ENCODE data around the gene HNRNPF.

The HNRNPF gene

DNA sequence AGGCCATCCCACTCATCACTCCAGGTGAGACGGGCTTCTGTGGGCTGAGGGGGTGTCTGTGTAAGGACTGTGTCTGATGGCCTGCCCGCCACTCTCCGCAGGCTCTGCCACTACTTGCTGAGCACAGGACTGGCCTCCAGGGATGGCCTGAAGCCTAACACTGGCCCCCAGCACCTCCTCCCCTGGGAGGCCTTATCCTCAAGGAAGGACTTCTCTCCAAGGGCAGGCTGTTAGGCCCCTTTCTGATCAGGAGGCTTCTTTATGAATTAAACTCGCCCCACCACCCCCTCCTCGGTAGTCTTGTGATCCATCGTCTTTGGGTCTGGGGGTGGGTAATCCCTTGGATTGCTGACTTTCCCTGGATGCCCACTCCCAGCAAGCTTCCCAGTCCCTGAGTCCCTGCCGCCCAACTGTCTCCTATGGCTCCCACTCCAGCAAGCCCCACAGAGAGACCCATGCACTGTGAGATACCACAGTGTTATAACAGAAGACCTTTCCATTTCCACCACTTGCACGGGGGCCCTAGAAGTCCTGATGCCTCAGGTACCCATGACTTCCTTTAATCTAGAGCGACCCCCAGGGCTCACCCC is 32.8 kb downstream of the HNRNPF start:
- DNase-seq (ENCODE audit: low read depth): no peak

DNA sequence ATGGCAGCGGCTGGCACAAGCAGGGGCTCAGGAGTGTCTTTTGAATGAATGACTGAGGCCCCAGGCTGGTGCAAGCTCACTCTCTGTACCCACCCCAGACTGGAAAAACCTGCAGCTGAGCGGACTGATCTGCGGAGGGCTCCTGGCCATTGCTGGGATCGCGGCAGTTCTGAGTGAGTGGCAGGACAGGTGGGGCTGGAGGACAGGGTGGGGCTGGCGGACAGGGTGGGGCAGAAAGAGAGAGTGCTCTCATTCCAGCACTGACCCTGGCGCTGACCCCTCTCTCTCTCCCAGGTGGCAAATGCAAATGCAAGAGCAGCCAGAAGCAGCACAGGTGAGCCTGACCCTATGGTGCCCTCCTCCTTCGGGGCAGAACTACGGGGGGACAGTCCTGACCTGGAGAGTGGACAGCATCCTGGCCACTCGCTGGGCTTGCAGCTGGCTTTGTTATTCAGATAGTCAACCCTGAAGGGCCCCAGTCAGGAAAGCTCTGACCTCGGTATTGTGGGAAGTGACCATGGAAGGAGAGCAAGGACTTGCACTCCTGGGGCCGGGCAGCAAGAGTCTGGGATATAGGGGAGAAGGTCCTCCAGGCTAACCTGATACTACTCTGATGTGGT is 33.5 kb downstream of the HNRNPF start:
- no peak for DNase-seq (ENCODE audit: low read depth)

DNA sequence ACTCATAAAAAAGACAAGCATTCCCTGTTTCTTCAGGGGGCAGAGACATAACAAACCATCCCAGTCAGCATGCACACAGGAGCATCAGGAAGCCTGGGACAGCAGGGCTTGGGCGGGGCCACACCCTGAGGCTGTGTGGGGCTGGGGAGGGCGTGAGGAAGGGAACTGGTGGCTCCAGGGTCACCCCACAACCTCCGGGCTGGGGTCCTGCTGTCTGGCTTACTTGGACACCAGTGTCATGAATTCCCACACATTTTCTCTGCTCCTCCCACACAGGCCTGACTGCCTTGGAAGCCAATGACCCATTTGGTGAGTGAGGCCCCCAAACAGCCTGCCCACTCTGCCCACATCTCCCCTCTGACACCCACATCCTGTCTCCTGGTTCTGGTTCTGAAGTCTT is 34.8 kb downstream of the HNRNPF start:
- DNase-seq (ENCODE audit: low read depth): no peak

- DNase-seq (ENCODE audit: low read depth): no peak
Observed at GRCh38 chr10:43373461-43373860, 35.5 kb downstream of the HNRNPF start.

DNA sequence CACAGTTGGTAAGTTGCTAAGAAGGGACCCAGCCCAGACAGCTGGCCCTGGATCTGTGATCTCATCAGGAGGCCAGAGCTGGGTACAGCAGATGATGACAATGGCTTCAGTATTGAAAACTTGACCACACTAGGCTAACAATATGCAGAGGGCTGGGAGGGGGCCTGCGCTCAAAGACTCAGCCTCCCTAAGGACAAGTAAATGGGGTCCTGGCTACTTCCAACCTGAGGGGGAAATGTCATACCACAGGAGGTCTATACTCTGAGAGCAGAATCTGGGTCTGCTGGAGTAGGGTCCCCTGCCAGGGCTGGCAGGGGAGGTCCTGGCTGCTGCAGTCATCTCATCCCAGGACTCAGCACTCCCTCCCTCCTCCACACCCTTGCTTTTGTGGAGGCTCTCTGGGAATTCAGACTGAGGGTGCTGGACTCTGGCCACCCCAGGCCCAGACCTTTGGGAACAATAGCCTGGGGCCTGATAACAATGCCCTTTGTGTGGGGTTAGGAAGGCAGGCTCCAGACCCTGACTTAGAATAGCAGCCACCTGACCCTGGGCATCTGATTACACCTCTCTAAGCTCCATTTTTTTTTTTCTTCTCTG is 36.1 kb downstream of the HNRNPF start:
- no peak for DNase-seq (ENCODE audit: low read depth)

DNA sequence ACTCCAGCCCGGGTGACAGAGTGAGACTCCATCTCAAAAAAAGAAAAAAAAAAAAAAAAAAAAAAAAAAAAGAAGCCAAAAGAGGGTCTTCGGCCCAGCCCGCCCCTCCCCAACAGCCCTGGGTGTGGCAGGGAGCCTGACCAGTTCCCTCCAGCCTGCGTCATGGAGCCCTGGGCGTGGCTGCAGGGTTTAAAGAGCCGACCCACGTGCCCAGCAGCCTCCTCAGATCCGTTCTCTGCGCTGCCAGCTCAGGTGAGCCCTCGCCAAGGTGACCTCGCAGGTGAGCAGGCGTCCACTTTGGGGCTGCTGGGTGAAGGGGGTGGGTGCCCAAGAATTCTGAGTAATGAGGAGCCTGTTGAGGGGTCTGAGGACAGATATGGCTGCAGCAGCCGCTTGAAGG is 37.6 kb downstream of the HNRNPF start, which contains the start of gene FXYD4:
Gene FXYD4 (plus strand): TSS at position 219 of the 400 bp plus-strand sequence. CDS start 2,111 bp downstream, outside the sequence.
- DNase-seq (ENCODE audit: low read depth): no peak

GRCh38 chr10:43370671-43371215 is 38.2 kb downstream of the HNRNPF start:
- DNase-seq (ENCODE audit: low read depth): no peak

DNA sequence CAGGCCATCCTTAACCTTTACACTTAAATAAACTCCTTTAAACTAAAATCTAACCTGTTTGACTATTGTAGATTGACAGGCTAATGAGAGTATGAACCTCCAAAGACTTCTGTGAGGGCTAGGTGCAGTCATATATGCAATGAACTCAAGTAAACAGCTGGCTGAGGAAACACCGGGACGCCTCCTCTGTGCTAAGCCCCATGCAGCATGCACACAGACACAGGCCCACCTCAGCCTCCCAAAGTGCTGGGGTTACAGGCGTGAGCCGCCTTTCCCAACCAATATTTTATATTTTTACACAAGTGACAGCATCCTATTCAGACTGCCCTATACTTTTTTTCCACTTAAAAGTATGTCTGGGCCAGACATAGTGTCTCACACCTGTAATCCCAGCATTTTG is 39.1 kb downstream of the HNRNPF start:
- no peak for DNase-seq (ENCODE audit: low read depth)

DNA sequence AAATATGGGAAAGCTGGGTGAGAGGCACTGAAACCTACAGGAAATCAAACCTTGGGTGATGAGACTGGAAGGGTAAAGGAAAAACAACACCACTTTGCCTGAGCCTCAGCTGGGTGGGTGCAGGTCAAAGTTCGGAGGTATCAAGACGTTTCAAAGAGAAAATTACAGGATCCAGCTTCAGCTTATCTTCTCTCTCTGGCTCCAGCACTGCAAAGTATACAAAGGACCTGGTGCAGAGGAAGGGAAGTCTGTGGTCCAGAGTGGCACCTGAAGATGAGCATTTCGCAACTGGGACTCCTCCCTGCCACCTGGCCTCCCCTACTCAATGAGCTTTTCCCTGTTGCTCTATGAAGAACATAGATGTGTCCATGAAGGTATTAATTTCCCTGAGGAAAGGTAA is 44.0 kb downstream of the HNRNPF start:
- no peak for DNase-seq (ENCODE audit: low read depth)

DNA sequence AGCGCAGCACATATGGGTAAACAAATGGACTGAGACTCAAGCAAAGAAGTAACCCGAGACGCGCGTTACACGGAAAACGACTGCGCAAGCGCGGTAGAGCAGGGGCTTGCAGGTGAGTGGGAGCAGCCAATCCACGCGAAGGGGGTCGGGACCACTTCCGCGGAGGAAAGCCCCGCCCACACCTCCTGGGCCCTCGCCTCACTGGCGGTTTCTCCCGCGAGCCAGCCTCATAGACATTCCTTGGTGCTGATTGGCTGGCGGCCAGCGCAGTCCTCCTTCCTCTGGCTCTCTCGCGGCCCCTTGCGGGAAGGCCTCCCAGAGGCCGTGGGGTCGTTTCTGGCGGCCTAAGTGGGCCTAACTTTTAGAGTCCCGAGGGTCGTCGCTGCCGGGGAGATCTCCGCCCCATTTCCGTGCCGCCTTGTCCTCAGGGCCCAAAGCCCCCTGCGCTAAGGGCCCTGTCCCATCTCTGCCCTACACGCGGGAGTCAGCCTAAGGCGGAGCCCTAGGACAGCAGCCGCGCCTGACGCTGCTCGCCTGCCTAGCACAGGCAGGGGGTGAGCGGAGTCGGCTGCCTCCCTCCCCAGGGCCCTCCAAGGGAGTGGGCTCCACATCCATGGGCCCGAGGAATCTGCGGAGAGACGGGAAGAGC is 46.7 kb downstream of the HNRNPF start:
- peak; percentile 79 for DNase-seq (ENCODE audit: low read depth)

DNA sequence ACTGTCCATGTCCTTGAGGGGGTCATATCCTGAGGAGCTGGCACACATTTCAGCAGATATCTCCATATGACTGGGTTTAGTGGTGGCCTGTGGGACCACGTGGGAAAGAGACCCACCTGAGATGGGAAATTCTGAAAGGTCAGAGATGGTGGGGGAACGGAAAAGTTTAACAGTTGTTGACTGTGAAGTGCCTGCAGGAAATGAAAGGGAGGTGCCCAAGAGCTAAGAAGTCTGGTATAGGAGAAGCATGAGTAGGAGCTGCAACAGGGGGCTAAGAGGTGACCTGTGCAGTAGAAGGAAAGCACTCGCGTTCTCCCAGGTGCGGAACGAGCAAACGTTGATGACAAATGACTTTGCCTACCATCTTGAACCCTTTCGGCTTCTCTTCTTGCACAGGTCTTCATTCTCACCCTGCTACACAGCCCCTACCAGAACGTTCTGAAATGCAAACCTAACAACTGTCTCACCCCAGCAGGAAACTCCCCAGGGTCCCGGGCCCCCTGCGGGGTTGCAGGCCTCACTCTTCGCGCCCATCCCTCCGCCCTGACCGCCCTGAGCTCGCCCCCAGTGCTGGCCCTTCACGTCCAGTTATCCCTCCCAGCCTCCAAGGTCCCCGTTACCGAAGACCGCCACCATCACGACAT is 47.3 kb downstream of the HNRNPF start:
- no peak for DNase-seq (ENCODE audit: low read depth)

DNA sequence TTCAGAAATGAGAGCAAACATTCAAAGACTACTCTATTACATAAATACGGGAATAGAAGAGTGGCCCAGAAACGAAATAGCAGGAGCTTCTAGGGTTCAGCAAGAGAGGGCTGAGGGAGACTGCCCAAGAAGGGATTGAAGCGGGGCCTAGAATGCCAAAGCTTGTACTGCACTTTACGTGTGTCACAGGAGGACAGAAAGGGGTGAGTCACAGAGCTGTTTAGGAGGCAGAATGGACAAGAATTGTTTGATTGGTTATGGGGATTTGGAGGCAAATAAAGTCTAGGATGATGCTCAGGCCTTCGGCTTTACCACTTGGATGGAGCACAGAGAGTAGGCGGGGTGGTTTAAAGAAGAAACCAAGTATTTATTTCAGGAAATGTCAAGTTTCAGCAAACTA is 48.9 kb downstream of the HNRNPF start:
- peak; percentile 32 for DNase-seq (ENCODE audit: low read depth)

DNA sequence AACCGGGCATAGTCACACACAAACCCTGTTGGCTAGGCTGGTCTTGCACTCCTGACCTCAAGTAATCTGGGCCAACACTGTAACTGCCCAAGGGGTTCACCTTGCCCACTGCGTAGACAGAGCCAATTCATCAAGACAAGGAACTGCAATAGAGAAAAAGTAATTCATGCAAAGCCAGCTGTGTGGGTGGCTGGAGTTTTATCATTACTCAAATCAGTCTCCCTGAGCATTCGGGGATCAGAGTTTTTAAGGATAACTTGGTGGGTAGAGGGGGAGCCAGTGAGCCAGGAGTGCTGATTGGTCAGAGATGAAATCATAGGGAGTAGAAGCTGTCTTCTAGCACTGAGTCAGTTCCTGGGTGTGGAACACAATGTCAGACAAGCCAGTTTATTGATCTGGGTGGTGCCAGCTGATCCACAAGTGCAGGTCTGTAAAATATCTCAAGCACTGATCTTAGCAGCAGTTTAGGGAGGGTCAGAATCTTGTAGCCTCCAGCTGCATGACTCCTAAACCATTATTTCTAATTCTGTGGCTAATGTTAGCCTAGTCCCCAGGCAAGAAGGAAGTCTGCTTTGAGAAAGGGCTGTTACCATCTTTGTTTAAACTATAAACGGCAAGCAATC is 53.1 kb downstream of the HNRNPF start:
- DNase-seq (ENCODE audit: low read depth): peak; percentile 78

DNA sequence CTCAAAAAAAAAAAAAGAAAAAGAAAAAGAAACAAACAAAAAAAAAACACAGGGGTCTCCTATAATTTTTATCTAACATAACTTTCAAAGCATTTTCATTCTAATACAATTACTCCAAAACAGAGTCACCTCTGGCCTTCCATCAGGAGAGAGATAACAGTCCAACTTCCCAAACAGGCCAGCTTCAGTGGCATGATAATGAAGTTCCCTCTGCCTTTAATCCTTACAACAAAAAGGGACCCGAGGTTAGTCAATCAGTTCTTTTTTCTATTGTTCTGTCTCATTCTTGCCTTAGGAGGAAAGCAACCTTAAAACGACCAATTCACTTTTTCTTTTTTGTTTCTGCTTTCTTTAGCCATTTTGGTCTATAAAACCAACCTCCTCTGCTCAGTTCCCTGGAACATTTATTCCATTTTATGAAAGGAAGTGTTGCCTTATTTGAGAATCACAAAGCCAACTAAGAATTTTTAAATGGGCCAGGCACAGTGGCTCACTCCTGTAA is 54.1 kb downstream of the HNRNPF start:
- DNase-seq (ENCODE audit: low read depth): no peak

- no peak for DNase-seq (ENCODE audit: low read depth)
Observed at GRCh38 chr10:43354330-43354635, 54.7 kb downstream of the HNRNPF start.

DNA sequence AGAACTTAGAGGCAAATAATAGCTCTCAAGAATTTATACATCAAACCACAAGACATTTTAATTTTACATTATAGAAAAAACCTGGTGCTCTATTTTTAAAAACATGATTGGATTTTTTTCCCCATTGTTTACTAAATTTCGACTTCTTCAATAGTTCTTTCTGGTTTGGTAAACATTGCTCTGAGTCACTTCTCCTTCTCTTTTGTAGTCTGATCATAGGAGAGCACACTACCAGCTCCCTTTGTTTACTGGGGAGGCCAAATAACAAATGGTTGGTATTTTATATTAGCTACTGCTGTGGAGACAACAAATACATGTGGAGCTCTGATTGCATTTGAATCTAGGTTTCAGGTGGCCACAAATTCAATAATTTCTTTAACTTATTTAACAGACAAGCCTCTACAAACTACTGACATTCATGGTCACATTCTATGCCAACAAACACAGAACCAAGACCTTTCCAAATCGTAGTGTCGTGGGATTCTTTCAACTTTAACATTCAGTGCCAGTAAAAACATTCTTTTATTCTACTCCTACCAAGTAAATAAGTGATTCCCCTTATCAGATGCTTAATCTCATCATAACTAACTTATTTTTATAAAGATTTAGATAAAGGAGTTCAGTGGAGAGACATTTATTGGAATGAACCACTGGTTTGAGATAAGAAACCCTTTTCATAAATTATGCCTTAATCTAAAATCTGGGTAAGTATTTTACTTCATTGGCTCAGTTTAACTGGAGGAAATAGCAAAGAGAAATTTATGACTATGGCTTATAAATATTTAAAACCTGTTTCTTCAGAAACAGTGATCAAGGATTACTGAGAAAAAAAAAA is 55.3 kb downstream of the HNRNPF start:
- no peak for DNase-seq (ENCODE audit: low read depth)

- no peak for DNase-seq (ENCODE audit: low read depth)
Observed at GRCh38 chr10:43352951-43353350, 56.0 kb downstream of the HNRNPF start.

DNA sequence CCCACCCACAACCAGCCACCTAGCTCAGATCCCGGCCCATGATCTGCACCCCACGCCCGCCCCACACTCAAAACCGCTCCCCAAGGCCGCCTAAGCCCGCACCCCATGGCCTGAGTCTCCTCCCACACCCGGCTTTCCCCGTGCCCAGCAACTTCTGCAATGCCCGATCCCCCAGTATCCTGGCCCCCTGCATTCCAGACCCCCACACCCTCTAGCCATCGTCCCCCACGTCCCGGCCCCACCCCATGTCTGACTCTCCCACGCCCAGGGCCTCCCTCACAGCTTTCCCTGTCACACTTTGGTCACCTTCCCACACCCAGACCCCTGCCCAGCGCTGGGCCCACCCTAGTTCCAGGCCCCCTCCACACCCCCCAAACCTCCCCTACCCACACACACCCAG is 57.7 kb downstream of the HNRNPF start:
- DNase-seq (ENCODE audit: low read depth): no peak

- no peak for DNase-seq (ENCODE audit: low read depth)
Observed at GRCh38 chr10:43350686-43351085, 58.3 kb downstream of the HNRNPF start.

GRCh38 chr10:43350156-43350555 is 58.8 kb downstream of the HNRNPF start:
- DNase-seq (ENCODE audit: low read depth): no peak
